SU-DHL-6 (cell line): ENCODE measurements around the gene RBM20.

ENCODE experiments used
- H2AFZ ChIP-seq: fragments of 200-600 bp; sonication (generic); 2 replicates; pipeline ENCODE4 v1.6.1; 2014; ENCODE audit warnings: low read depth, mild to moderate bottlenecking, moderate library complexity, mixed read lengths, antibody characterized with exemption, low read length; ENCODE audit not compliant: severe bottlenecking
- H3F3A ChIP-seq: fragments of 200-600 bp; shearing (Covaris generic); 2 replicates; pipeline ENCODE4 v1.6.0; 2016; ENCODE audit warnings: antibody characterized with exemption, mild to moderate bottlenecking; ENCODE audit not compliant: insufficient read depth
- H3K27ac ChIP-seq: fragments of 200-600 bp; sonication (generic); 2 replicates; pipeline ENCODE4 v1.5.1; 2016; ENCODE audit warnings: low read depth, mild to moderate bottlenecking, low read length, moderate library complexity, mixed read lengths
- H3K27me3 ChIP-seq: fragments of 200-600 bp; sonication (generic), shearing (Covaris generic); 2 replicates; pipeline ENCODE4 v1.6.0; 2014; ENCODE audit warnings: mild to moderate bottlenecking, low read length
- H3K36me3 ChIP-seq: fragments of 200-600 bp; sonication (generic); 2 replicates; pipeline ENCODE4 v1.6.1; 2014; ENCODE audit warnings: mild to moderate bottlenecking, low read length, mixed read lengths
- H3K4me2 ChIP-seq: fragments of 300-600, 200-600 bp; shearing (Covaris generic), sonication (generic); 2 replicates; pipeline ENCODE4 v1.6.0; 2014; ENCODE audit warnings: low read length, low read depth, mild to moderate bottlenecking; ENCODE audit not compliant: poor library complexity, severe bottlenecking
- H3K4me3 ChIP-seq: fragments of 200-600 bp; sonication (generic); 2 replicates; pipeline ENCODE4 v1.5.1; 2014; ENCODE audit warnings: antibody characterized with exemption, low read length, mild to moderate bottlenecking, mixed read lengths; ENCODE audit not compliant: insufficient read depth, poor library complexity, severe bottlenecking
- H3K79me2 ChIP-seq: fragments of 200-600 bp; sonication (generic); 2 replicates; pipeline ENCODE4 v1.6.1; 2014; ENCODE audit warnings: mild to moderate bottlenecking, low read length, moderate library complexity; ENCODE audit not compliant: insufficient read depth
- H3K9ac ChIP-seq: fragments of 200-600 bp; sonication (generic); 2 replicates; pipeline ENCODE4 v1.7.0; 2014; ENCODE audit warnings: mild to moderate bottlenecking, low read length
- H3K9me2 ChIP-seq: fragments of 200-600 bp; sonication (generic); replicated peaks from 2 replicates; pipeline ENCODE4 v1.6.1; 2014; ENCODE audit warnings: low read length; ENCODE audit not compliant: insufficient read depth
- H3K9me3 ChIP-seq: fragments of 200-600 bp; sonication (generic); 2 replicates; pipeline ENCODE4 v1.6.1; 2014; ENCODE audit warnings: low read length, mixed read lengths; ENCODE audit not compliant: insufficient read depth
- H4K20me1 ChIP-seq: fragments of 200-600 bp; sonication (generic); 2 replicates; pipeline ENCODE4 v1.6.1; 2014; ENCODE audit warnings: low read depth, mild to moderate bottlenecking, antibody characterized with exemption, low read length, moderate library complexity, mixed read lengths
- CTCF ChIP-seq: fragments of 200-600 bp; sonication (generic); IDR thresholded peaks from one replicate; pipeline ENCODE4 v1.5.1; 2017; ENCODE audit warnings: antibody characterized with exemption, mild to moderate bottlenecking, low read length, moderate library complexity; ENCODE audit not compliant: insufficient read depth, poor library complexity, severe bottlenecking
- EZH2phosphoT487 ChIP-seq: fragments of 200-600 bp; sonication (generic), shearing (Covaris generic); conservative IDR thresholded peaks from 2 replicates; pipeline ENCODE4 v1.6.1; 2018; ENCODE audit warnings: mild to moderate bottlenecking, antibody characterized with exemption, low read length, moderate library complexity, mixed read lengths

Gene RBM20

GRCh38 chr10:110698782-110699201 lies 54.7 kb downstream of the RBM20 start:
- no peak overlapping the region for H3K4me3 ChIP-seq
- no peaks in the 10 kb centered on the region for H4K20me1 ChIP-seq
- H3K36me3 ChIP-seq: no peaks in the 10 kb centered on the region
- H3K9ac ChIP-seq: no peak overlapping the region
- H3K27me3 ChIP-seq: no peaks in the 10 kb centered on the region
- H3K79me2 ChIP-seq: no peaks in the 10 kb centered on the region
- TF ChIP-seq CTCF (no peak), EZH2phosphoT487 (no peak)
- no peak overlapping the region for H2AFZ ChIP-seq
- H3K4me2 ChIP-seq: no peak overlapping the region
- H3K9me2 ChIP-seq: no peaks in the 10 kb centered on the region
- no peak overlapping the region for H3K27ac ChIP-seq
- H3F3A ChIP-seq: no peaks in the 10 kb centered on the region
- no peaks in the 10 kb centered on the region for H3K9me3 ChIP-seq

GRCh38 chr10:110699859-110700468 lies 55.8 kb downstream of the RBM20 start:
- Histone ChIP-seq H3K9me3 (no peaks in the 10 kb centered on the region), H3K4me3 (no peak overlapping the region), H3F3A (no peaks in the 10 kb centered on the region), H3K9ac (no peak overlapping the region), H4K20me1 (no peaks in the 10 kb centered on the region), H3K9me2 (no peaks in the 10 kb centered on the region), H3K79me2 (no peaks in the 10 kb centered on the region), H3K36me3 (no peaks in the 10 kb centered on the region), H3K27ac (no peak overlapping the region), H2AFZ (no peak overlapping the region), H3K27me3 (no peaks in the 10 kb centered on the region), H3K4me2 (no peak overlapping the region)
- TF ChIP-seq EZH2phosphoT487: no peak
- TF ChIP-seq CTCF: no peak

GRCh38 chr10:110700947-110701616 lies 56.9 kb downstream of the RBM20 start:
- no peaks in the 10 kb centered on the region for H3K79me2 ChIP-seq
- H3K4me3 ChIP-seq: no peak overlapping the region
- H3K4me2 ChIP-seq: no peak overlapping the region
- H3K9me2 ChIP-seq: no peaks in the 10 kb centered on the region
- H4K20me1 ChIP-seq: no peaks in the 10 kb centered on the region
- no peaks in the 10 kb centered on the region for H3F3A ChIP-seq
- no peaks in the 10 kb centered on the region for H3K27me3 ChIP-seq
- no peak overlapping the region for H3K9ac ChIP-seq
- TF ChIP-seq CTCF (no peak), EZH2phosphoT487 (no peak)
- no peaks in the 10 kb centered on the region for H3K9me3 ChIP-seq
- no peaks in the 10 kb centered on the region for H3K36me3 ChIP-seq
- H2AFZ ChIP-seq: no peak overlapping the region
- no peak overlapping the region for H3K27ac ChIP-seq
